ENCODE data around the gene FBLL1. TPM values are rescaled to one million over a fixed set of nuclear protein-coding genes. Genes with fewer than 3 reads are reported as not detected.
"Not testable (repeated sequence)": the region's sequence is repeated elsewhere in the genome, so short reads cannot be mapped to it uniquely, and the experiment has no call there.

The FBLL1 gene
- total and polyA plus RNA-seq, 2 experiments from 2014 or later: 0.16 to 1.3 TPM

GRCh38 chr5:168530621-168531150 lies 1.6 kb downstream of the FBLL1 start:
- no peaks in the 10 kb centered on the region for H3K9me2 ChIP-seq (ENCODE audit: insufficient read depth)
- TF ChIP-seq EZH2phosphoT487 (IDR thresholded peaks at IDR 0.05; ENCODE audit: insufficient read depth, low read depth) (no peak), EZH2 (IDR thresholded peaks at IDR 0.05; ENCODE audit: insufficient read depth, poor library complexity, severe bottlenecking) (no peak)
- H3K4me3 ChIP-seq: no peak overlapping the region
- in situ Hi-C loops (cut with MboI): no loop called here
- H4K20me1 ChIP-seq (ENCODE audit: insufficient read depth): no peaks in the 10 kb centered on the region
- H3F3A ChIP-seq (ENCODE audit: insufficient read depth): no peaks in the 10 kb centered on the region; the same call in 1 of the 2 replicates
- no peaks in the 10 kb centered on the region for H3K79me2 ChIP-seq (ENCODE audit: insufficient read depth)
- no peak overlapping the region for H3K27ac ChIP-seq
- 68% methylated on average over 4 of the region's 4 CpGs for WGBS, 2 experiments (ENCODE audit: low coverage in 1 of 2, low lambda C conversion rate in 2 of 2, missing lambda C conversion rate in 2 of 2)
- H3K9me3 ChIP-seq (ENCODE audit: low read depth): no peaks in the 10 kb centered on the region
- H3K9ac ChIP-seq: no peak overlapping the region
- H3K27me3 ChIP-seq (replicated peaks; ENCODE audit: insufficient read depth): peaks cover 30% of the 10 kb centered on the region
- H3K36me3 ChIP-seq (ENCODE audit: low read depth): no peaks in the 10 kb centered on the region
- H3K4me1 ChIP-seq (ENCODE audit: insufficient read depth): no peaks in the 10 kb centered on the region
- peak; percentile 18 for DNase-seq
- no peak overlapping the region for H3K4me2 ChIP-seq (ENCODE audit: unreplicated experiment)
- no peak overlapping the region for H2AFZ ChIP-seq

GRCh38 chr5:168531191-168531590 lies 2.1 kb downstream of the FBLL1 start:
- Histone ChIP-seq H2AFZ (no peak overlapping the region), H3K27ac (no peak overlapping the region), H3F3A (ENCODE audit: insufficient read depth) (no peaks in the 10 kb centered on the region), H4K20me1 (ENCODE audit: insufficient read depth) (no peaks in the 10 kb centered on the region), H3K79me2 (ENCODE audit: insufficient read depth) (no peaks in the 10 kb centered on the region), H3K4me2 (ENCODE audit: unreplicated experiment) (no peak overlapping the region), H3K4me3 (no peak overlapping the region), H3K9ac (no peak overlapping the region), H3K36me3 (ENCODE audit: low read depth) (no peaks in the 10 kb centered on the region), H3K9me2 (ENCODE audit: insufficient read depth) (no peaks in the 10 kb centered on the region), H3K27me3 (replicated peaks; ENCODE audit: insufficient read depth) (peaks cover 30% of the 10 kb centered on the region), H3K9me3 (ENCODE audit: low read depth) (no peaks in the 10 kb centered on the region), H3K4me1 (ENCODE audit: insufficient read depth) (no peaks in the 10 kb centered on the region)
- TF ChIP-seq EZH2 (IDR thresholded peaks at IDR 0.05; ENCODE audit: insufficient read depth, poor library complexity, severe bottlenecking): no peak
- no peak for TF ChIP-seq EZH2phosphoT487 (IDR thresholded peaks at IDR 0.05; ENCODE audit: insufficient read depth, low read depth)
- in situ Hi-C loops (cut with MboI): no loop called here
- 89 to 94% methylated on average over 5 of the region's 5 CpGs for WGBS, 2 experiments (ENCODE audit: low coverage in 1 of 2, low lambda C conversion rate in 2 of 2, missing lambda C conversion rate in 2 of 2)
- no peak for DNase-seq

GRCh38 chr5:168531987-168532864 lies 3.1 kb downstream of the FBLL1 start:
- Histone ChIP-seq H4K20me1 (ENCODE audit: insufficient read depth) (no peaks in the 10 kb centered on the region), H3K79me2 (ENCODE audit: insufficient read depth) (no peaks in the 10 kb centered on the region), H3K9ac (no peak overlapping the region), H3K4me1 (ENCODE audit: insufficient read depth) (no peaks in the 10 kb centered on the region), H2AFZ (no peak overlapping the region), H3K9me3 (ENCODE audit: low read depth) (no peaks in the 10 kb centered on the region), H3K9me2 (ENCODE audit: insufficient read depth) (no peaks in the 10 kb centered on the region), H3K4me2 (ENCODE audit: unreplicated experiment) (no peak overlapping the region), H3K27ac (no peak overlapping the region), H3K36me3 (ENCODE audit: low read depth) (no peaks in the 10 kb centered on the region), H3K4me3 (no peak overlapping the region), H3K27me3 (replicated peaks; ENCODE audit: insufficient read depth) (peaks cover 30% of the 10 kb centered on the region), H3F3A (ENCODE audit: insufficient read depth) (no peaks in the 10 kb centered on the region)
- DNase-seq: no peak
- no peak for TF ChIP-seq EZH2phosphoT487 (IDR thresholded peaks at IDR 0.05; ENCODE audit: insufficient read depth, low read depth)
- no peak for TF ChIP-seq EZH2 (IDR thresholded peaks at IDR 0.05; ENCODE audit: insufficient read depth, poor library complexity, severe bottlenecking)
- WGBS, 2 experiments (ENCODE audit: low coverage in 1 of 2, low lambda C conversion rate in 2 of 2, missing lambda C conversion rate in 2 of 2): 61 to 70% methylated on average over 6 of the region's 6 CpGs
- in situ Hi-C loops (cut with MboI): no loop called here

GRCh38 chr5:168534351-168534750 lies 5.2 kb downstream of the FBLL1 start:
- H4K20me1 ChIP-seq (ENCODE audit: insufficient read depth); H3K4me3 ChIP-seq; H2AFZ ChIP-seq; H3K36me3 ChIP-seq (ENCODE audit: low read depth); H3K9me2 ChIP-seq (ENCODE audit: insufficient read depth); H3K4me1 ChIP-seq (ENCODE audit: insufficient read depth); DNase-seq; H3K9ac ChIP-seq; H3F3A ChIP-seq (ENCODE audit: insufficient read depth); H3K4me2 ChIP-seq (ENCODE audit: unreplicated experiment); H3K79me2 ChIP-seq (ENCODE audit: insufficient read depth); in situ Hi-C loops (cut with MboI); H3K9me3 ChIP-seq (ENCODE audit: low read depth); H3K27ac ChIP-seq: not testable (repeated sequence)
- WGBS, 2 experiments (ENCODE audit: low coverage in 1 of 2, low lambda C conversion rate in 2 of 2, missing lambda C conversion rate in 2 of 2): 65 to 68% methylated on average over 7 of the region's 7 CpGs
- peaks cover 23% of the 10 kb centered on the region for H3K27me3 ChIP-seq (replicated peaks; ENCODE audit: insufficient read depth)
